KMS-11 (cell line): ENCODE results near the gene PAPSS2.

Experiments
- H2AFZ ChIP-seq: fragments of 200-600 bp; sonication (generic); 2 replicates; pipeline ENCODE4 v1.6.1; 2016; ENCODE audit warnings: antibody characterized with exemption, mixed run types, low read depth
- H3K27ac ChIP-seq: fragments of 200-600 bp; sonication (generic); 2 replicates; pipeline ENCODE4 v1.6.1; 2016; ENCODE audit warnings: mild to moderate bottlenecking, mixed run types
- H3K27me3 ChIP-seq: fragments of 200-600 bp; sonication (generic); 2 replicates; pipeline ENCODE4 v1.6.1; 2017; ENCODE audit warnings: mild to moderate bottlenecking, low read depth, mixed run types, moderate library complexity; ENCODE audit not compliant: insufficient read depth
- H3K36me3 ChIP-seq: fragments of 200-600 bp; sonication (generic); 2 replicates; pipeline ENCODE4 v1.6.1; 2017; ENCODE audit warnings: mild to moderate bottlenecking, mixed run types; ENCODE audit not compliant: insufficient read depth
- H3K4me1 ChIP-seq: fragments of 200-600 bp; sonication (generic); 2 replicates; pipeline ENCODE4 v1.6.1; 2016; ENCODE audit warnings: mild to moderate bottlenecking, low read depth, mixed run types; ENCODE audit not compliant: poor library complexity, severe bottlenecking
- H3K4me2 ChIP-seq: fragments of 200-600 bp; sonication (generic); 2 replicates; pipeline ENCODE4 v1.7.0; 2016; ENCODE audit warnings: mild to moderate bottlenecking, mixed run types
- H3K4me3 ChIP-seq: fragments of 200-600 bp; sonication (generic); IDR thresholded peaks from 2 replicates; pipeline ENCODE4 v1.6.1; 2017; ENCODE audit warnings: low read depth, low read length, mixed read lengths; ENCODE audit not compliant: insufficient read depth
- H3K79me2 ChIP-seq: fragments of 200-600 bp; sonication (generic); 2 replicates; pipeline ENCODE4 v1.6.1; 2016; ENCODE audit warnings: low read depth, mixed run types; ENCODE audit not compliant: insufficient read depth
- H3K9ac ChIP-seq: fragments of 200-600 bp; sonication (generic); 2 replicates; pipeline ENCODE4 v1.6.1; 2016; ENCODE audit warnings: mild to moderate bottlenecking, mixed run types
- H4K20me1 ChIP-seq: fragments of 200-600 bp; sonication (generic); 2 replicates; pipeline ENCODE4 v1.6.1; 2016; ENCODE audit warnings: mild to moderate bottlenecking, mixed run types; ENCODE audit not compliant: insufficient read depth
- CTCF ChIP-seq: fragments of 200-600 bp; sonication (generic); conservative IDR thresholded peaks from 2 replicates; pipeline ENCODE4 v1.6.1; 2017; ENCODE audit warnings: low read depth, mild to moderate bottlenecking, antibody characterized with exemption, low read length, moderate library complexity, mixed read lengths

Gene PAPSS2

GRCh38 chr10:87763086-87763861 lies 103.6 kb downstream of the PAPSS2 start:
- H3K4me1 ChIP-seq: no peaks in the 10 kb centered on the region
- no peaks in the 10 kb centered on the region for H3K79me2 ChIP-seq
- H3K4me3 ChIP-seq: no peak overlapping the region
- no peaks in the 10 kb centered on the region for H3K27me3 ChIP-seq
- no peaks in the 10 kb centered on the region for H3K36me3 ChIP-seq
- no peak overlapping the region for H3K27ac ChIP-seq
- no peak overlapping the region for H2AFZ ChIP-seq
- no peak for TF ChIP-seq CTCF
- H3K9ac ChIP-seq: no peak overlapping the region
- no peaks in the 10 kb centered on the region for H4K20me1 ChIP-seq
- H3K4me2 ChIP-seq: no peak overlapping the region

GRCh38 chr10:87764072-87764934 lies 104.6 kb downstream of the PAPSS2 start:
- no peaks in the 10 kb centered on the region for H3K27me3 ChIP-seq
- TF ChIP-seq CTCF: no peak
- no peak overlapping the region for H3K4me2 ChIP-seq
- no peak overlapping the region for H3K9ac ChIP-seq
- H2AFZ ChIP-seq: no peak overlapping the region
- H4K20me1 ChIP-seq: no peaks in the 10 kb centered on the region
- no peaks in the 10 kb centered on the region for H3K79me2 ChIP-seq
- H3K27ac ChIP-seq: no peak overlapping the region
- no peaks in the 10 kb centered on the region for H3K36me3 ChIP-seq
- H3K4me1 ChIP-seq: no peaks in the 10 kb centered on the region
- H3K4me3 ChIP-seq: no peak overlapping the region

GRCh38 chr10:87765666-87766376 lies 106.1 kb downstream of the PAPSS2 start:
- Histone ChIP-seq H3K79me2 (no peaks in the 10 kb centered on the region), H3K4me1 (no peaks in the 10 kb centered on the region), H3K27ac (no peak overlapping the region), H3K9ac (no peak overlapping the region), H2AFZ (no peak overlapping the region), H4K20me1 (no peaks in the 10 kb centered on the region), H3K4me3 (no peak overlapping the region), H3K27me3 (no peaks in the 10 kb centered on the region), H3K4me2 (no peak overlapping the region), H3K36me3 (no peaks in the 10 kb centered on the region)
- TF ChIP-seq CTCF: no peak

GRCh38 chr10:87767253-87767652 lies 107.6 kb downstream of the PAPSS2 start:
- Histone ChIP-seq H3K36me3 (no peaks in the 10 kb centered on the region), H4K20me1 (no peaks in the 10 kb centered on the region), H2AFZ (no peak overlapping the region), H3K79me2 (no peaks in the 10 kb centered on the region), H3K4me1 (no peaks in the 10 kb centered on the region), H3K9ac (no peak overlapping the region), H3K27me3 (no peaks in the 10 kb centered on the region), H3K4me3 (no peak overlapping the region), H3K27ac (no peak overlapping the region), H3K4me2 (no peak overlapping the region)
- no peak for TF ChIP-seq CTCF
